Measurements from ENCODE around the gene DACT1.

GRCh38 chr14:58637391-58638230 is at the start of gene DACT1:
- no peak for TF ChIP-seq CTCF (conservative IDR thresholded peaks at IDR 0.05)
- TF ChIP-seq EZH2 (IDR thresholded peaks at IDR 0.05; ENCODE audit: low read depth), result no peak

All from PC-9 (cell line).